Upper lobe of left lung (tissue), 6 donors: ENCODE data around the gene ARMH3. TPM values are rescaled to one million over a fixed set of nuclear protein-coding genes. Genes with fewer than 3 reads are reported as not detected.

Source experiments
- ATAC-seq, 2 donors: fragments of 200-7000 bp; cut with Tn5 transposase; one replicate each; pipeline ENCODE4 v1.9.1; 2022; ENCODE audit warnings: mild to moderate bottlenecking in 2 of 2, moderate library complexity in 2 of 2; ENCODE audit not compliant: low FRiP score in 2 of 2
- DNase-seq, 2 donors: peaks; one replicate each; pipeline ENCODE4 v3.0.0-alpha.2; 2019 to 2020
- H3K27ac ChIP-seq, 4 donors: fragments of 200-600 bp; sonication (generic); one replicate each; pipeline ENCODE4 v1.5.1; 2016 to 2019
- H3K27me3 ChIP-seq, 4 donors: fragments of 200-600 bp; sonication (generic); one replicate each; pipeline ENCODE4 v1.5.1; 2017 to 2019
- H3K36me3 ChIP-seq, 4 donors: fragments of 200-600 bp; sonication (generic); one replicate each; pipeline ENCODE4 v1.5.1; 2016 to 2019
- H3K4me1 ChIP-seq, 4 donors: fragments of 200-600 bp; sonication (generic); one replicate each; pipeline ENCODE4 v1.5.1; 2018 to 2019
- H3K4me3 ChIP-seq, 4 donors: fragments of 200-600 bp; sonication (generic); one replicate each; pipeline ENCODE4 v1.5.1; 2017 to 2019; ENCODE audit warnings: mild to moderate bottlenecking in 2 of 4, moderate library complexity in 1 of 4
- H3K9me3 ChIP-seq, 4 donors: fragments of 200-600 bp; sonication (generic); one replicate each; pipeline ENCODE4 v1.5.1; 2018 to 2019
- EP300 ChIP-seq, 4 donors: sonication (generic); formaldehyde crosslinking; IDR thresholded peaks; one replicate each; pipeline ENCODE4 v1.5.1; 2017; ENCODE audit warnings: antibody characterized with exemption in 4 of 4, control low read depth in 2 of 4
- POLR2A ChIP-seq, 4 donors: fragments of 450-650 bp; IDR thresholded peaks; one replicate each; pipeline ENCODE4 v1.5.1; 2016 to 2017; ENCODE audit warnings: antibody characterized with exemption in 4 of 4, mild to moderate bottlenecking in 2 of 4
- POLR2AphosphoS5 ChIP-seq, 2 donors: sonication (generic); formaldehyde crosslinking; IDR thresholded peaks; one replicate each; pipeline ENCODE4 v1.5.1; 2017; ENCODE audit warnings: antibody characterized with exemption in 2 of 2
- WGBS, 2 donors: methylation state at CpG; one replicate each; pipeline ENCODE4 v1.1.5; 2017 to 2018; 5-methylcytosine and 5-hydroxymethylcytosine counted together
- total RNA-seq, 6 donors: library from RNA; depleted of rRNA in 4 of 6; stranded (reverse); fragments of >200 nt in 4 of 6; gene quantifications; one replicate each; pipeline versions ENCODE4 v1.1.0 to v1.2.1, GENCODE V29; 2016 to 2021
- TF ChIP-seq, protein P1 (sequence below), 6 experiments: fragments of 450-650 bp in 4 of 6; fragments of 200-600 bp in 2 of 6; sonication (generic) in 2 of 6; IDR thresholded peaks; one replicate each; pipeline ENCODE4 v1.5.1; 2016 to 2019; ENCODE audit warnings: antibody characterized with exemption in 6 of 6
- donor health status: DM: no; HTN: no; CAD: no; lungs with moderate emphysema.
- donor health status: DM: no; HTN: yes; CAD: no; lungs with severe emphysema.

Gene ARMH3
- total RNA-seq, 6 donors from 2014 or later = 14.4 to 39.8 (median 25.5) TPM

DNA sequence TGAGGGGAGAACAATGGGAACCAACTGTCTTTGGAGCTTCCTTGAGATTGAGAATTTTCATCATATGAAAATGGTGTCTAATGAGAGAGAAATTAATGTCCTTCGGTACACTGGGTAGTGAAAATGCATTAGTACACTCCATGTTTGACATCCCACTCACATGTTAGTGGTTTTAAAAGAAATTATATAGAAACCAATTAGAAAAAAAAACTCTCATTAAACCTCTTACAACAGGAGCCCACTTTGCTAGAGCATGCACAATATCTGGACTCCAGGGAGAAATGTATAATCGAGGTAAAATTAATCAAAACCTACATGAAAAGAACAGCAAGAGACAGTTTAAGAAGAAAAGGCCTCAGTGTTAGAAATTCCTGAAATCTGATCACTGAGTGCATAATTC is 133.1 kb downstream of the ARMH3 start:
- Histone ChIP-seq H3K9me3 (no peaks in the 10 kb centered on the region), H3K27ac (no peak overlapping the region), H3K4me3 (no peak overlapping the region), H3K36me3 (peaks cover 0 to 3% (median 0%) of the 10 kb centered on the region in 4 donors), H3K27me3 (no peaks in the 10 kb centered on the region), H3K4me1 (no peaks in the 10 kb centered on the region)
- no peak for ATAC-seq
- DNase-seq = no peak
- TF ChIP-seq EP300 (IDR thresholded peaks at IDR 0.05) (no peak), POLR2AphosphoS5 (IDR thresholded peaks at IDR 0.05) (no peak), POLR2A (IDR thresholded peaks at IDR 0.05) (no peak)
- TF ChIP-seq, protein P1, sequence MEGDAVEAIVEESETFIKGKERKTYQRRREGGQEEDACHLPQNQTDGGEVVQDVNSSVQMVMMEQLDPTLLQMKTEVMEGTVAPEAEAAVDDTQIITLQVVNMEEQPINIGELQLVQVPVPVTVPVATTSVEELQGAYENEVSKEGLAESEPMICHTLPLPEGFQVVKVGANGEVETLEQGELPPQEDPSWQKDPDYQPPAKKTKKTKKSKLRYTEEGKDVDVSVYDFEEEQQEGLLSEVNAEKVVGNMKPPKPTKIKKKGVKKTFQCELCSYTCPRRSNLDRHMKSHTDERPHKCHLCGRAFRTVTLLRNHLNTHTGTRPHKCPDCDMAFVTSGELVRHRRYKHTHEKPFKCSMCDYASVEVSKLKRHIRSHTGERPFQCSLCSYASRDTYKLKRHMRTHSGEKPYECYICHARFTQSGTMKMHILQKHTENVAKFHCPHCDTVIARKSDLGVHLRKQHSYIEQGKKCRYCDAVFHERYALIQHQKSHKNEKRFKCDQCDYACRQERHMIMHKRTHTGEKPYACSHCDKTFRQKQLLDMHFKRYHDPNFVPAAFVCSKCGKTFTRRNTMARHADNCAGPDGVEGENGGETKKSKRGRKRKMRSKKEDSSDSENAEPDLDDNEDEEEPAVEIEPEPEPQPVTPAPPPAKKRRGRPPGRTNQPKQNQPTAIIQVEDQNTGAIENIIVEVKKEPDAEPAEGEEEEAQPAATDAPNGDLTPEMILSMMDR (IDR thresholded peaks at IDR 0.05) = no peak
- 94 to 97% methylated on average over 2 of the region's 2 CpGs for WGBS, 2 donors

DNA sequence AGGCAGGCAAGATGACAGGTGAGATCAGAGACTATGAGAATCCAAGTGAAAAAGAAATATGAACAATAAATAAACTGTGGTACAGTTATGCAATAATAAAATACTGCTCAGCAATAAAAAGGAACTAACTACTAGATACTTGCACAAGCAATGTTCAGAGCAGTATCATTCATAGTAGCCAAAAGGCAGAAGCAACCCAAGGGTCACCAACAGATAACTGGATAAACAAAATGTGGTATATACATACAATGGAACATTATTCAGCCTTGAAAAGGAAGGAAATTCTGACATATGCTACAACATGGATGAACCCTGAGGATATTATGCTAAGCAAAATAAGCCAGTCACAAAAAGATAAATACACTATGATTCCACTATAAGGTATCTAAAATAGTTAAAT is 135.4 kb downstream of the ARMH3 start:
- no peak for DNase-seq
- peaks cover 0 to 3% (median 0%) of the 10 kb centered on the region in 4 donors for H3K36me3 ChIP-seq
- no peaks in the 10 kb centered on the region for H3K9me3 ChIP-seq
- ATAC-seq = no peak
- TF ChIP-seq POLR2A (IDR thresholded peaks at IDR 0.05) (no peak), POLR2AphosphoS5 (IDR thresholded peaks at IDR 0.05) (no peak), EP300 (IDR thresholded peaks at IDR 0.05) (no peak)
- TF ChIP-seq, protein P1 (IDR thresholded peaks at IDR 0.05) = no peak
- no peaks in the 10 kb centered on the region for H3K4me1 ChIP-seq
- no peak overlapping the region for H3K27ac ChIP-seq
- H3K4me3 ChIP-seq = no peak overlapping the region
- no peaks in the 10 kb centered on the region for H3K27me3 ChIP-seq

GRCh38 chr10:101919026-101919770 is 136.8 kb downstream of the ARMH3 start:
- TF ChIP-seq POLR2AphosphoS5 (IDR thresholded peaks at IDR 0.05) (no peak), EP300 (IDR thresholded peaks at IDR 0.05) (no peak), POLR2A (IDR thresholded peaks at IDR 0.05) (no peak)
- TF ChIP-seq, protein P1 (IDR thresholded peaks at IDR 0.05) = no peak
- H3K4me1 ChIP-seq = no peaks in the 10 kb centered on the region
- no peak overlapping the region for H3K27ac ChIP-seq
- no peak overlapping the region for H3K4me3 ChIP-seq
- ATAC-seq (no peak), DNase-seq (no peak)
- H3K36me3 ChIP-seq = peaks cover 0 to 3% (median 0%) of the 10 kb centered on the region in 4 donors
- no peaks in the 10 kb centered on the region for H3K27me3 ChIP-seq
- H3K9me3 ChIP-seq = no peaks in the 10 kb centered on the region
- 88 to 90% methylated on average over 8 of the region's 8 CpGs for WGBS, 2 donors

DNA sequence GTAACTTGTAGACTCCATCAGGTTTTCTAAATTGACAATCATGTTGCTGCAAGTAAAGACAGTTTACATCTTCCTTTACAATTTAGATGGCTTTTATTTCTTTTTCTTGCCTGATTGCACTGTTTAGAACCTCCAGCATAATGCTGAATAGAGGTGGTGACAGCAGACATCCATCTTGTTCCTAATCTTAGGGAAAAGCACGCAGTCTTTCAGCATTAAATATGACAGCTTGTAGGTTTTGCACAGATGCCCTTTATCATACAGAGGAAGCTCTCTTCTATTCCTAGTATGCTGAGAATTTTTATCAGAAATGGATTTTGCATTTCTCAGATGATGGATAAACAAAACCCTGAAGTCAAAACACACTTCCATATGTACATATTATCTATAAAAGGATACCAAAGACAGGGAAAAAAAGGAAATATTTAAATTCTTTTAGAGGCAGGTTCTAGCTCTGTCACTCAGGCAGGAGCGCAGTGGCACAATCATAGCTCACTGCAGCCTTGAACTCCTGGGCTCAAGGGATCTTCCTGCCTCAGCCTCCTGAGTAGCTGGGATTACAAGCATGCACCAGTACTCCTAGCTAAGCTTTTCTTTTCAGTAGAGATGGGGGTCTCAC is 143.3 kb downstream of the ARMH3 start:
- TF ChIP-seq, protein P1 (IDR thresholded peaks at IDR 0.05) = no peak
- no peak for TF ChIP-seq POLR2A (IDR thresholded peaks at IDR 0.05)
- TF ChIP-seq EP300 (IDR thresholded peaks at IDR 0.05) = no peak
- TF ChIP-seq POLR2AphosphoS5 (IDR thresholded peaks at IDR 0.05) = no peak
- 91 to 93% methylated on average over 2 of the region's 2 CpGs for WGBS, 2 donors
- no peak for DNase-seq

More for the DNA sequence above, 143.3 kb downstream of the ARMH3 start:
- Histone ChIP-seq H3K36me3 (peaks cover 0 to 10% (median 6%) of the 10 kb centered on the region in 4 donors), H3K27me3 (no peaks in the 10 kb centered on the region), H3K27ac (no peak overlapping the region), H3K4me1 (no peaks in the 10 kb centered on the region), H3K4me3 (no peak overlapping the region), H3K9me3 (no peaks in the 10 kb centered on the region)
- no peak for ATAC-seq
